DND-41 (cell line): ENCODE measurements around the gene CDYL.

Experiments used
- ATAC-seq: fragments of 200-7000 bp; cut with Tn5 transposase; 3 replicates; pipeline ENCODE4 v1.9.1; 2021; ENCODE audit warnings: low read depth; ENCODE audit not compliant: insufficient read depth
- DNase-seq: peaks from one replicate; pipeline ENCODE4 v3.0.0-alpha.2; 2020
- H2AFZ ChIP-seq: 2 replicates; pipeline ENCODE4 v1.6.0; 2012; ENCODE audit warnings: low read depth, low read length
- H3K27ac ChIP-seq: 2 replicates; pipeline ENCODE4 v1.5.1; 2012; ENCODE audit warnings: low read length, inconsistent platforms
- H3K27me3 ChIP-seq: fragments of 200-600 bp; sonication (generic); 2 replicates; pipeline ENCODE4 v1.6.0; 2012; ENCODE audit warnings: low read length, mild to moderate bottlenecking, inconsistent platforms; ENCODE audit not compliant: insufficient read depth, poor library complexity
- H3K36me3 ChIP-seq: 2 replicates; pipeline ENCODE4 v1.5.1; 2012; ENCODE audit warnings: low read length, inconsistent platforms; ENCODE audit not compliant: insufficient read depth
- H3K4me1 ChIP-seq: 2 replicates; pipeline ENCODE4 v1.5.1; 2012; ENCODE audit warnings: mild to moderate bottlenecking, low read length; ENCODE audit not compliant: insufficient read depth
- H3K4me2 ChIP-seq: 2 replicates; pipeline ENCODE4 v1.6.0; 2012; ENCODE audit warnings: mild to moderate bottlenecking, moderate library complexity, low read length, inconsistent platforms; ENCODE audit not compliant: insufficient read depth
- H3K4me3 ChIP-seq, 2 experiments: fragments of 200-600 bp in 1 of 2; shearing (Covaris generic) in 1 of 2; 2 replicates each; pipeline ENCODE4 v1.5.1; 2012 to 2016; ENCODE audit warnings: inconsistent platforms in 2 of 2, low read length in 2 of 2, mild to moderate bottlenecking in 2 of 2, low read depth in 1 of 2, moderate library complexity in 1 of 2
- H3K79me2 ChIP-seq: 2 replicates; pipeline ENCODE4 v1.6.0; 2012; ENCODE audit warnings: low read length, inconsistent platforms; ENCODE audit not compliant: insufficient read depth
- H3K9ac ChIP-seq: 2 replicates; pipeline ENCODE4 v1.6.0; 2012; ENCODE audit warnings: low read depth, mild to moderate bottlenecking, inconsistent platforms, low read length, moderate library complexity
- H3K9me3 ChIP-seq: 2 replicates; pipeline ENCODE4 v1.5.1; 2012; ENCODE audit warnings: low read length, moderate library complexity, mild to moderate bottlenecking, inconsistent platforms; ENCODE audit not compliant: insufficient read depth, severe bottlenecking
- H4K20me1 ChIP-seq: 2 replicates; pipeline ENCODE4 v1.6.0; 2012; ENCODE audit warnings: low read length; ENCODE audit not compliant: insufficient read depth
- CTCF ChIP-seq: IDR thresholded peaks from 2 replicates; pipeline ENCODE4 v1.5.1; 2012; ENCODE audit warnings: borderline replicate concordance, low read length, moderate library complexity, mild to moderate bottlenecking; ENCODE audit not compliant: poor library complexity, severe bottlenecking; ENCODE audit errors: extremely low read depth
- EZH2 ChIP-seq: IDR thresholded peaks from 3 replicates; pipeline ENCODE4 v1.6.1; 2012; ENCODE audit warnings: borderline replicate concordance, low read depth, mild to moderate bottlenecking, moderate library complexity, low read length, inconsistent platforms; ENCODE audit not compliant: severe bottlenecking

The CDYL gene

GRCh38 chr6:4936681-4937041 is 160.5 kb downstream of the CDYL start:
- ATAC-seq: no peak; the same call in 2 of the 3 replicates
- Histone ChIP-seq H3K79me2 (no peaks in the 10 kb centered on the region), H3K4me1 (no peaks in the 10 kb centered on the region), H3K36me3 (no peaks in the 10 kb centered on the region), H3K4me2 (no peak overlapping the region), H3K9me3 (no peaks in the 10 kb centered on the region), H3K27me3 (no peaks in the 10 kb centered on the region), H2AFZ (no peak overlapping the region), H3K4me3 (no peak overlapping the region), H3K27ac (no peak overlapping the region), H3K9ac (no peak overlapping the region), H4K20me1 (peaks cover 7% of the 10 kb centered on the region; the same call in 1 of the 2 replicates)
- peak; percentile 67 for TF ChIP-seq CTCF
- TF ChIP-seq EZH2: no peak
- DNase-seq: no peak

GRCh38 chr6:4937414-4937813 is 161.2 kb downstream of the CDYL start:
- no peaks in the 10 kb centered on the region for H3K79me2 ChIP-seq
- no peak overlapping the region for H2AFZ ChIP-seq
- ATAC-seq: no peak

GRCh38 chr6:4939241-4939640 is 163.0 kb downstream of the CDYL start:
- no peaks in the 10 kb centered on the region for H3K36me3 ChIP-seq
- no peaks in the 10 kb centered on the region for H3K79me2 ChIP-seq
- no peaks in the 10 kb centered on the region for H3K4me1 ChIP-seq
- ATAC-seq: no peak
- H4K20me1 ChIP-seq: 0 out of 2 replicates have a peak, but pooled peaks cover 3% of the 10 kb centered on the region
- no peak for TF ChIP-seq EZH2
- TF ChIP-seq CTCF: no peak
- no peaks in the 10 kb centered on the region for H3K27me3 ChIP-seq
- no peak overlapping the region for H3K9ac ChIP-seq
- no peak for DNase-seq
- no peak overlapping the region for H3K4me2 ChIP-seq
- no peak overlapping the region for H3K27ac ChIP-seq
- H3K4me3 ChIP-seq: no peak overlapping the region
- H2AFZ ChIP-seq: no peak overlapping the region
- H3K9me3 ChIP-seq: no peaks in the 10 kb centered on the region

More at GRCh38 chr6:4937414-4937813, 161.2 kb downstream of the CDYL start:
- no peak for DNase-seq
- Histone ChIP-seq H3K9ac (no peak overlapping the region), H3K9me3 (no peaks in the 10 kb centered on the region), H3K4me2 (no peak overlapping the region), H3K27me3 (no peaks in the 10 kb centered on the region), H3K4me3 (no peak overlapping the region), H3K27ac (no peak overlapping the region), H3K4me1 (no peaks in the 10 kb centered on the region), H3K36me3 (no peaks in the 10 kb centered on the region), H4K20me1 (peaks cover 7% of the 10 kb centered on the region; the same call in 1 of the 2 replicates)
- TF ChIP-seq CTCF: no peak
- no peak for TF ChIP-seq EZH2

- no peak overlapping the region for H3K4me2 ChIP-seq
- TF ChIP-seq CTCF: no peak
- TF ChIP-seq EZH2: no peak
- DNase-seq: no peak
- H3K36me3 ChIP-seq: no peaks in the 10 kb centered on the region
- ATAC-seq: no peak
- no peaks in the 10 kb centered on the region for H3K4me1 ChIP-seq
- no peaks in the 10 kb centered on the region for H3K27me3 ChIP-seq
- no peak overlapping the region for H2AFZ ChIP-seq
- H3K9me3 ChIP-seq: no peaks in the 10 kb centered on the region
- no peak overlapping the region for H3K4me3 ChIP-seq
- H3K79me2 ChIP-seq: no peaks in the 10 kb centered on the region
- H3K9ac ChIP-seq: no peak overlapping the region
- 0 out of 2 replicates have a peak, but pooled peaks cover 3% of the 10 kb centered on the region for H4K20me1 ChIP-seq
- H3K27ac ChIP-seq: no peak overlapping the region
Measured at GRCh38 chr6:4940416-4940815, 164.2 kb downstream of the CDYL start.
